GM19351 (cell line): ENCODE results near the gene PRKCB.
"Not testable (repeated sequence)": the region's sequence is repeated elsewhere in the genome, so short reads cannot be mapped to it uniquely, and the experiment has no call there.

Experiments
- ATAC-seq: cut with Tn5 transposase; IDR thresholded peaks from one replicate; pipeline ENCODE4 v1.9.1; 2021; ENCODE audit warnings: mild to moderate bottlenecking, moderate library complexity; ENCODE audit not compliant: unreplicated experiment

Gene PRKCB

GRCh38 chr16:23900480-23901177 is 64.8 kb downstream of the PRKCB start:
- ATAC-seq: no peak

DNA sequence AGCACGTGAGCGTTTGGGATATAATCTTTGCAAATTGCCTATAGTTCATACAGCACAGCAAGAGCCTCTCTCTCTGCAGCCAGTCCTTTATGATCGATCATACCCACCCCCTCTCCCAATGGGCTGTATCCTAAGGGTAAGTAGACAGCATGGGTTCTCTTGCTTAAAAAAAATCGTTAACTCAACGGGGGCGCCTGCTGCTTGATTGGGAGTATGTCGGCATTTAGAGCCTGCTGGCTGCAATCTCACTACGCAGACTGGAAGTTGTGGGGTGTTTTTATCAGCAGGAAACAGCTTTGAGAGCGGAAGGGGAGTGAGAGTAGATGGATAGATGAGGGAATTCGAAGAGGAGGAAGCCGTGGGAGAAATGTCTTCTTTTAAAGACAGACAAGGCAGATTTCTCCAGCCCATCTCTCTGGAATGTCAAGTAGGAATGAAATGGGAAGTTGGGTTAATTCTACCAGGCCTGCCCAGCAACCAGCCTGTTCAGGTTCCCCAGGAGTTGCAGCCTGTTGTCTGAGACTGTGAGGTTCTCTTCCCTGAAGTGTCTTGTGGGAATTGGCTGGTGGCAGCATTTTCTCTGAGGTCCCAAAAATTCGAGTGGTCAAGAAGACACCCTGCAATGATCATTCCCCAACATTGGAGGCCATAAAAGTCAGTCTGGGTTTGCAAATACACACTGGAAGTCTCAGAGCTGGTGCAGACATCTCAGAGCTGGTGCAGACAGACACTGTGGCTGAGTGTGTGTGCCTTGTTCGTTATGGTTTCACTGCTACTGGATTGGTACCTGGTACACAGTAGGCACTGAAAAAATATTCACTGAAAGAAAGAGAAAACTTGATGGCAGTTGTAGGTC is 65.6 kb downstream of the PRKCB start:
- no peak for ATAC-seq

DNA sequence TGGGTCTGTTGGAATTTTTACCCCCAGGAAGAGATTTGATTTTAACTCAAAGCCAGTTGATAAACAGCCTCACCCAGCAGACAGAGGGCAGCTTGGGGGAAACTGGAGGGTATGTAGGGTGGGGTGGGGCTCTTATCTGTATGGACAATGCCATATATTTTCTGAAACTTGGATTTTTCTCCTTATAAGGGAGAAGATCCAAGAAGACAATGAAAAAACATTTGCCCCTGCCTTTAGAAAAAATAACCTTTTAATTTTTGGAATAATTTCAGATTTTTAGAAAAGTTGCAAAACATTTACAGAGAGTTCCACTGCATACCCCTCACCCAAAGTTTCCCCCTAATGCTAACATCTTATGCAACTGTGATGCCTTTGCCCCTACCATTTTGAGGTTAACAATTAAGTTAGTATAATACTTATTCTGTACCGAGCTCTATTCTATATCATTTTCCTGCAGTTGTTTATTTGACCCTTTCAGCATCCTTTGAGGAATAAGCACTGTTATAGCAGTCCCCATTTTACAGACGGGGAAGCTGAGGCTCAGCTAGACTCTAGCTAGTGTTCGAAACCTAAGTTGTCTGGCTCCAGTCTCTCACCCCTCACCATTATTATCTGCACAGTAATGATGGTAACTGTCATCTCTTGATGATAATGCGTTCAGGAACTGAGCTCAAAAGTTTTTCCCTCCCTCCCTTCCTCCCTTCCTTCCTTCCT is 66.4 kb downstream of the PRKCB start:
- ATAC-seq: no peak

GRCh38 chr16:23902748-23903414 is 67.1 kb downstream of the PRKCB start:
- ATAC-seq: no peak

GRCh38 chr16:23905027-23905426 is 69.2 kb downstream of the PRKCB start:
- no peak for ATAC-seq

GRCh38 chr16:23907457-23907902 is 71.7 kb downstream of the PRKCB start:
- no peak for ATAC-seq

DNA sequence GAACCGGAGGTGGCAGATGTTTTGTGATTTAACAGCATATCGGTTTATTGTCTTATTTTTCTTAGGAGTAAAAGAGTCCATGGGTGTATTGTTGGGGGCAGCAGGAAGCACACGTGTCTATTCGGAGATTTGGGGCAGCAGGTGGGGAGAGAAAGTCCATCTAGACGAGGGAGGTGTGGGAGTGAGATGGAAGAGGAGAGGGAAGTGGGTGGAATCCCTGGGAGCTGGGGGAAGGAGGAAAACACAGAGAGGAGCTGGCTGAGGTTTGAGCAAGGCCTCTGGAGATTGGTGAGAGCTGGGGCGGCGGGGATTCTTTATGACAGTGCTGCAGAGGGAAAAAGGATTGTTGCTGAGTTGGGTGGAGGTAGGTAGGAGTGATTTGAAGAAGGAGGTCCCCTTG is 72.1 kb downstream of the PRKCB start:
- no peak for ATAC-seq

- ATAC-seq: no peak
Measured at GRCh38 chr16:23908790-23909189, 73.0 kb downstream of the PRKCB start.

DNA sequence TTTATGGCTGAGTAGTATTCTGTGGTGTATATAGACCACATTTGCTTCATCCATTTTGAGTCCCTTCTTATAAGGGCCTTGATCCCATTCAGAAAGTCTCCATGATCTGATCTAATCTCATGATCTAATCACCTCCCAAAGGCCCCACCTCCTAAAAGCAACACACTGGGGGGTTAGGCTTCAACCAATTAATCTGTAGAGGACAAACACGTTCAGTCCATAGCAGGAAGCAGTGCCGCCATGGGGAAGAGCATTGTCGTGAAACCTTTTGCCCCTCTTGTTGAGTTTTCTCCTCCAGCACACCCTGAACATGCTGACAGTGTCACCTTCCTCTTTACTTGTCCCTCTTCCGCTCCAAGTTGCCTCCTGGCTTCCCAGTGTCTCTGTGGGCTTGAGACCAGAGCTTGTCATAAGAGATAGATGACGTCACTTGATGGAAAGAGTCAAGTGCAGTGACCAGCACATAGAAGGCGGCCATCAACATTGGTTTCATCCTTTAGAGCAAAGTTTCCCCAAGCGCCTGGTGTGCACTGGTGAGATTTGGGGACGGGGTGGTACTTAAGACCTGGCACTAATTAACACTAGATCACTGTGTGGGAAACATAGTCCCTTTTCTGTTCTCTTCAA is 74.1 kb downstream of the PRKCB start:
- no peak for ATAC-seq

DNA sequence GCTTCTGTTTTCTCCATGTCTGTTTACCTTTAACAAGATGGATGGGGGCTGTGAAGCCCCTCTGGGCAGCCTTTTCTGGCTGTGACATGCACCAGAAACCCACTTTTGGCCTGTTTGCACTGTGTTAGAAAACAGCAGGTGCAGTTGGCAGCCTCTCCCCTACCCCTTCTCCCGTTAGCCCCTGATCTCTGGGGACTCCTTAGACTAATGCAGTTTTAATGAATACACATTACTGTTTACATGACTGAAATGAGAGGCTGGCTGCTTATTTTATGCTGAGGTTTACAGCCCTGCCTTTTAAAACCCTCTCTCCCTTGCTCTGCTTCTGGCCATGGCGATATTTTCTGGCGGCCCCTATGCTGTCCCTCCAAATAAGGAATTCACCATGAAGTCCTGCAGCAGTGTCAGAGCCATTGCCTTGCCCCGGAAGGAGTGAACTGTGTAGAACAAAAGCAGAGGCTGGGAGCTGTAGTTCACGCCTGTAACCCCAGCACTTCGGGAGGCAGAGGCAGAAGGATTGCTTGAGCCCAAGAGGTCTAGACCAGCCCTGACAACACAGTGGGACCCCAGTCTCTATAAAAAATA is 79.3 kb downstream of the PRKCB start:
- no peak for ATAC-seq

GRCh38 chr16:23916552-23916951 is 80.8 kb downstream of the PRKCB start:
- ATAC-seq: not testable (repeated sequence)

- ATAC-seq: peak; percentile 70
Measured at GRCh38 chr16:23917621-23918020, 81.8 kb downstream of the PRKCB start.

DNA sequence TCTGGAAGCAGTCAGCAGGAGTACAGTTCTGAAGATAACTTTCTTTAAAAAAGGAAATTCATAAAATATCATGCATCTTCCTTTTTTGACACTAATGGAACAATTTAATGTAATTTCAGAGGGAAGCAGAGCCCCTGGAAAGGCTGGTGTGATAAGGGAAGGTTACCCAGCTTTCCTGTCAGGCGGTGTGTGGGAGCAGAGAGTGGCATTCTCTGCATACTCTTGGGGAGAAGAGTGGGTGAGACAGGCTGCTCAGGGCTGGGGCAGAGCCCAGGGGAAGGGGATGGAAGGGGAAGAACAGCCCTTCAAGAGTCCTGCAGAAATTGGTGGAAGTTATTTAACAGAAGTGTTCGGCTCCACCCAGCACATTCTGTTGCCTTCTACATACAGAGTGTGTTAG is 84.7 kb downstream of the PRKCB start:
- ATAC-seq: no peak

- no peak for ATAC-seq
Measured at GRCh38 chr16:23920899-23921298, 85.1 kb downstream of the PRKCB start.

DNA sequence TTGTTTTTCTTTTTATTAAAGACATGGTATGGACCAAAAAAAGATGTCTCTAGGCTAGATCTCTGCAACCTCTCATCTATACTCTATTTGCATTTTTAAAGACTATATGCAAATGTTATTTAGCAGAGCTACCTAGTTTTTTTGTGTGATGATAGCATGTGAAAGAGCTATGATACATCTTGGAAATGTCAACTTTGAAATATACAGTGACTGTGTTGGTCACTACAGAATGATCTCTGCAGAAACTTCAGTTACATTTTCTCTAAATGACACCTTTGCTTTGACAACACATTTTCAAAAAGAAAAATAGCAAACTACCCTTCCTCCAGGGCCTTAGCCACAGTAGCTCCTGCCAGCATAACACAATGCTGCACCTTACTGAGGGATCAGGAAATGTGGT is 86.6 kb downstream of the PRKCB start:
- ATAC-seq: no peak

- ATAC-seq: peak; percentile 83
Measured at GRCh38 chr16:23924128-23924527, 88.3 kb downstream of the PRKCB start.

DNA sequence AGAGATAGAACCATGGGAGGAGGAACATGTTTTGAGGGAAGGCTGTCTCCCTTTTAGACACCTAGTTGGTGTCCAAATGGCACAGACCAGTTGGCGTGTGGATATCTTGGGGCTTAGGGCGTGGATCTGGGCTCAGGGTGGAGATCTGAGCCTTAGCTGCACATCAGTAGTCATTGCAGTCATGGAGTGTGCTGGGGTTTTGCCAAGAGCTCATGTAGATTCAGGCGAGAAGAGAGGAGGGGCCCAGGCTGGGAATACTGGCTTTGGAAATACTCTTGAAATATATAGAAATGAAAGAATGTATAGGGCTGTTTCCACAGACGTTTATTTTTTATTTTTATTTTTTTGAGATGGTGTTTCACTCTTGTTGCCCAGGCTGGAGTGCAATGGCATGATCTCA is 92.0 kb downstream of the PRKCB start:
- no peak for ATAC-seq

GRCh38 chr16:23929237-23929636 is 93.5 kb downstream of the PRKCB start:
- no peak for ATAC-seq

DNA sequence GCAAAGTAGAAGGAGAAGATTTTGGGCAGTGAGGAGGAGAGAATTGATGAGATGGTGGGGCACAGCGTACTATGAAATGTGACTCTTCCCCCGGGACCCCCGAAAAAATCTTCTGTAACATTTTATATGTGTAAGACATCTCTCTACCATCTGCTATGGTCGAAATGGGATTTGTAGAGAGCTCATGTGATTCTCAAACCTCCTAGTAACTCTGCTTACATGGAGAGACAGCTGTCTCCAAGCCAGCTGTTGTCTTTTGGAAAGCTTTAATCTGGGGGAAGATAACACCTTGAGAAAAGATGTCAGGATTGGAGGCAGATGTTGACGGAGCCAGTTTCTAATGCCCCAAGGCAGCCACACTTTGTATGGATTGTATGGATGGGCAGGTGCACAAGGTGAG is 94.1 kb downstream of the PRKCB start:
- ATAC-seq: no peak

DNA sequence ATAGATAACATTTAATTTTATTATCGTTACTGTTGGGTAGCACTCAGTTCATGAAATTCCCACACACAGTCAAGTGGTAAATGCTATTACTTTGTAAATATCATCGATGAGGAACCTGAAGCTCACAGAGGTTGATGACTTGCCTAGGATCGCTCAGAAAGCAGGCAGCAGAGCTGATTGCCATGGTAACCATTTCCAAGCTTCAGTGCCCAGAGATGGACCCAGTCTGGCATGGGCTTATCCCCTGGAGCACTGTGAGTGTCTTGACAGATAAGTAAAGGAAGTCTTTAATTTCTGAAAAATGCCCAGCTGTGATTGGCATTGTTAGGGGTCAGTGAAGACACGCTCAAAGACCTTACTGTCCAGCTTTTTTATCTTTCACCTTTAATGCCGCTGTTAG is 95.0 kb downstream of the PRKCB start:
- ATAC-seq: no peak
